Measurements from ENCODE around the gene SUN3. TPM values are rescaled to one million over a fixed set of nuclear protein-coding genes. Genes with fewer than 3 reads are reported as not detected.
"Not testable (repeated sequence)": the region's sequence is repeated elsewhere in the genome, so short reads cannot be mapped to it uniquely, and the experiment has no call there.

The SUN3 gene
- total RNA-seq, 4 donors from 2014 or later: not detected

- 95% methylated on average over 5 of the region's 5 CpGs for WGBS, 2 donors (ENCODE audit: low coverage in 1 of 2)
- no peaks in the 10 kb centered on the region for H3K27me3 ChIP-seq
- no peak overlapping the region for H3K27ac ChIP-seq
- TF ChIP-seq POLR2AphosphoS5 (IDR thresholded peaks at IDR 0.05): no peak
- TF ChIP-seq EP300 (IDR thresholded peaks at IDR 0.05; ENCODE audit: low read depth): no peak
- TF ChIP-seq POLR2A (IDR thresholded peaks at IDR 0.05): no peak
- TF ChIP-seq CTCF (IDR thresholded peaks at IDR 0.05): no peak
- no peaks in the 10 kb centered on the region for H3K36me3 ChIP-seq
- H3K9me3 ChIP-seq: no peaks in the 10 kb centered on the region
- no peak for DNase-seq
- in situ Hi-C loops (cut with MboI; ENCODE audit: low pct_ligation_motif_present in 1 of 4, low pct_unique_long_range_greater_than_20kb in 1 of 4, low sequenced_read_pairs in 3 of 4) (loop anchor here in 2 of 4 donors (5.0 to 10.0 kb wide), 2 partner anchors 102 to 124 kb away; no protein-coding TSS in a partner anchor), intact Hi-C loops (cut with DNase I; ENCODE audit: low total_unique reads) (loop anchor here (5.0 kb wide), 1 partner anchor 122 kb away; no protein-coding TSS in a partner anchor)
- H3K4me1 ChIP-seq: peaks cover 0 to 11% (median 5%) of the 10 kb centered on the region in 4 donors
- H3K4me3 ChIP-seq: no peak overlapping the region
Measured at GRCh38 chr7:47990592-47990991, 38.3 kb downstream of the SUN3 start.

GRCh38 chr7:47989607-47990400 is 39.1 kb downstream of the SUN3 start:
- in situ Hi-C loops (cut with MboI; ENCODE audit: low pct_ligation_motif_present in 1 of 4, low pct_unique_long_range_greater_than_20kb in 1 of 4, low sequenced_read_pairs in 3 of 4) (loop anchor here (5.0 to 10.0 kb wide), 4 partner anchors 102 to 125 kb away; no protein-coding TSS in a partner anchor), intact Hi-C loops (cut with DNase I; ENCODE audit: low total_unique reads) (loop anchor here (5.0 kb wide), 1 partner anchor 122 kb away; no protein-coding TSS in a partner anchor)
- not testable (repeated sequence) for H3K4me3 ChIP-seq, H3K36me3 ChIP-seq, H3K9me3 ChIP-seq, H3K27me3 ChIP-seq, DNase-seq, H3K27ac ChIP-seq
- peaks cover 0 to 11% (median 5%) of the 10 kb centered on the region in 4 donors for H3K4me1 ChIP-seq
- 86 to 100% methylated on average over 1 to 10 of the region's 10 CpGs for WGBS, 2 donors (ENCODE audit: low coverage in 1 of 2)

- no peaks in the 10 kb centered on the region for H3K27me3 ChIP-seq
- in situ Hi-C loops (cut with MboI; ENCODE audit: low pct_ligation_motif_present in 1 of 4, low pct_unique_long_range_greater_than_20kb in 1 of 4, low sequenced_read_pairs in 3 of 4): loop anchor here in 2 of 4 donors (5.0 kb wide), 2 partner anchors 119 to 124 kb away; no protein-coding TSS in a partner anchor
- intact Hi-C loops (cut with DNase I; ENCODE audit: low total_unique reads): no loop called here
Measured at GRCh38 chr7:47988496-47989386, 40.2 kb downstream of the SUN3 start.

GRCh38 chr7:47982610-47983009 is 46.3 kb downstream of the SUN3 start:
- no peak overlapping the region for H3K27ac ChIP-seq
- no peak for DNase-seq
- 47 to 58% methylated on average over 2 of the region's 2 CpGs for WGBS, 2 donors (ENCODE audit: low coverage in 1 of 2)
- no peaks in the 10 kb centered on the region for H3K27me3 ChIP-seq
- in situ Hi-C loops (cut with MboI; ENCODE audit: low pct_ligation_motif_present in 1 of 4, low pct_unique_long_range_greater_than_20kb in 1 of 4, low sequenced_read_pairs in 3 of 4): no loop called here
- intact Hi-C loops (cut with DNase I; ENCODE audit: low total_unique reads): no loop called here
- no peak for TF ChIP-seq EP300 (IDR thresholded peaks at IDR 0.05; ENCODE audit: low read depth)
- TF ChIP-seq POLR2A (IDR thresholded peaks at IDR 0.05): no peak
- no peak for TF ChIP-seq CTCF (IDR thresholded peaks at IDR 0.05)
- TF ChIP-seq POLR2AphosphoS5 (IDR thresholded peaks at IDR 0.05): no peak
- H3K4me3 ChIP-seq: no peak overlapping the region
- H3K4me1 ChIP-seq: peaks cover 7 to 10% (median 9%) of the 10 kb centered on the region in 4 donors
- H3K9me3 ChIP-seq: no peaks in the 10 kb centered on the region
- H3K36me3 ChIP-seq: peaks cover 0 to 7% (median 2%) of the 10 kb centered on the region in 4 donors

More at GRCh38 chr7:47988496-47989386, 40.2 kb downstream of the SUN3 start:
- WGBS, 2 donors (ENCODE audit: low coverage in 1 of 2): 82 to 85% methylated on average over 7 to 8 of the region's 8 CpGs
- TF ChIP-seq CTCF (IDR thresholded peaks at IDR 0.05): peak in 3 of 5 experiments; percentile 12 to 25 (median 17)
- TF ChIP-seq EP300 (IDR thresholded peaks at IDR 0.05; ENCODE audit: low read depth): no peak
- TF ChIP-seq POLR2AphosphoS5 (IDR thresholded peaks at IDR 0.05): no peak
- TF ChIP-seq POLR2A (IDR thresholded peaks at IDR 0.05): no peak
- Histone ChIP-seq H3K4me1 (peaks cover 0 to 11% (median 5%) of the 10 kb centered on the region in 4 donors), H3K9me3 (no peaks in the 10 kb centered on the region), H3K36me3 (no peaks in the 10 kb centered on the region), H3K4me3 (no peak overlapping the region), H3K27ac (no peak overlapping the region)
- DNase-seq: no peak

GRCh38 chr7:47980648-47981047 is 48.3 kb downstream of the SUN3 start:
- H3K4me1 ChIP-seq: peaks cover 7 to 10% (median 9%) of the 10 kb centered on the region in 4 donors
- H3K27ac ChIP-seq; intact Hi-C loops (cut with DNase I; ENCODE audit: low total_unique reads); DNase-seq; H3K27me3 ChIP-seq; H3K9me3 ChIP-seq; in situ Hi-C loops (cut with MboI; ENCODE audit: low pct_ligation_motif_present in 1 of 4, low pct_unique_long_range_greater_than_20kb in 1 of 4, low sequenced_read_pairs in 3 of 4); H3K4me3 ChIP-seq: not testable (repeated sequence)
- H3K36me3 ChIP-seq: peaks cover 0 to 27% (median 13%) of the 10 kb centered on the region in 4 donors
- WGBS, 2 donors (ENCODE audit: low coverage in 1 of 2): 97% methylated on average over 5 of the region's 5 CpGs; no CpG with 5 or more reads in 1 of the 2 donors

Data from transverse colon (tissue), 4 donors.